Neutrophil (primary cell): ENCODE measurements around the gene SLC16A13.
"Not testable (repeated sequence)": the region's sequence is repeated elsewhere in the genome, so short reads cannot be mapped to it uniquely, and the experiment has no call there.

Experiments
- H3K27ac ChIP-seq: fragments of 200-600 bp; sonication (generic); 2 replicates; pipeline ENCODE4 v1.5.1; 2016; ENCODE audit warnings: mild to moderate bottlenecking, moderate library complexity
- H3K27me3 ChIP-seq: fragments of 200-600 bp; sonication (generic); 2 replicates; pipeline ENCODE4 v1.6.0; 2016; ENCODE audit warnings: mild to moderate bottlenecking
- H3K36me3 ChIP-seq: fragments of 200-600 bp; sonication (generic); 2 replicates; pipeline ENCODE4 v1.5.1; 2017
- H3K4me1 ChIP-seq, 2 experiments: fragments of 200-600 bp in 1 of 2; sonication (generic) in 1 of 2; 1 replicate in 1 of 2; 2 replicates in 1 of 2; pipeline versions ENCODE4 v1.5.1 to v1.6.1; 2013 to 2016; ENCODE audit warnings: low read depth in 1 of 2, low read length in 1 of 2, mild to moderate bottlenecking in 1 of 2, moderate library complexity in 1 of 2; ENCODE audit not compliant: control insufficient read depth in 1 of 2, insufficient read depth in 1 of 2
- H3K4me3 ChIP-seq, 2 experiments: fragments of 200-600 bp in 1 of 2; sonication (generic) in 1 of 2; 1 replicate in 1 of 2; 2 replicates in 1 of 2; pipeline ENCODE4 v1.5.1; 2013 to 2016; ENCODE audit warnings: low read depth in 1 of 2, low read length in 1 of 2, mild to moderate bottlenecking in 1 of 2, moderate library complexity in 1 of 2
- H3K9me3 ChIP-seq: fragments of 200-600 bp; sonication (generic); 2 replicates; pipeline ENCODE4 v1.5.1; 2016
- CTCF ChIP-seq: fragments of 200-600 bp; sonication (generic); IDR thresholded peaks from 2 replicates; pipeline ENCODE4 v1.5.1; 2016; ENCODE audit warnings: antibody characterized with exemption

Gene SLC16A13

GRCh38 chr17:7084088-7084487, 48.3 kb downstream of the SLC16A13 start:
- H3K4me1 ChIP-seq, result no peaks in the 10 kb centered on the region
- no peak for TF ChIP-seq CTCF

GRCh38 chr17:7088442-7088841, 52.6 kb downstream of the SLC16A13 start:
- not testable (repeated sequence) for H3K4me1 ChIP-seq, H3K27ac ChIP-seq, H3K9me3 ChIP-seq, H3K36me3 ChIP-seq, H3K4me3 ChIP-seq
- peaks cover 30% of the 10 kb centered on the region for H3K27me3 ChIP-seq

More at GRCh38 chr17:7084088-7084487, 48.3 kb downstream of the SLC16A13 start:
- Histone ChIP-seq H3K4me3 (no peak overlapping the region), H3K36me3 (no peaks in the 10 kb centered on the region), H3K27me3 (peaks cover 50% of the 10 kb centered on the region), H3K9me3 (no peaks in the 10 kb centered on the region), H3K27ac (no peak overlapping the region)

GRCh38 chr17:7089570-7089969, 53.8 kb downstream of the SLC16A13 start:
- H3K4me3 ChIP-seq, H3K4me1 ChIP-seq, H3K9me3 ChIP-seq, H3K27ac ChIP-seq, H3K36me3 ChIP-seq: not testable (repeated sequence)
- peaks cover 30% of the 10 kb centered on the region for H3K27me3 ChIP-seq
